ENCODE data around the gene C5orf47.

The C5orf47 gene

GRCh38 chr5:173974688-173975239 is 14.2 kb upstream of the C5orf47 start:
- TF ChIP-seq CTCF (IDR thresholded peaks at IDR 0.05; ENCODE audit: control insufficient read depth, insufficient read depth, low read depth, low read length, missing control alignments), result no peak

GRCh38 chr5:173981185-173981761 is 7.7 kb upstream of the C5orf47 start:
- no peak for DNase-seq (ENCODE audit: low read depth)
- H3K4me3 ChIP-seq (ENCODE audit: control insufficient read depth, low read depth, low read length), result no peak overlapping the region
- TF ChIP-seq CTCF (IDR thresholded peaks at IDR 0.05; ENCODE audit: control insufficient read depth, insufficient read depth, low read depth, low read length, missing control alignments), result no peak

More at GRCh38 chr5:173974688-173975239, 14.2 kb upstream of the C5orf47 start:
- DNase-seq (ENCODE audit: low read depth), result no peak
- H3K4me3 ChIP-seq (ENCODE audit: control insufficient read depth, low read depth, low read length), result no peak overlapping the region

GRCh38 chr5:173984218-173984617 is 4.8 kb upstream of the C5orf47 start:
- no peak overlapping the region for H3K4me3 ChIP-seq (ENCODE audit: control insufficient read depth, low read depth, low read length)
- no peak for DNase-seq (ENCODE audit: low read depth)
- TF ChIP-seq CTCF (IDR thresholded peaks at IDR 0.05; ENCODE audit: control insufficient read depth, insufficient read depth, low read depth, low read length, missing control alignments), result peak; percentile 58

- no peak for TF ChIP-seq CTCF (IDR thresholded peaks at IDR 0.05; ENCODE audit: control insufficient read depth, insufficient read depth, low read depth, low read length, missing control alignments)
- H3K4me3 ChIP-seq (ENCODE audit: control insufficient read depth, low read depth, low read length), result no peak overlapping the region
- no peak for DNase-seq (ENCODE audit: low read depth)
Measured at GRCh38 chr5:173989432-173990082, 587 bp downstream of the C5orf47 start.

- DNase-seq (ENCODE audit: low read depth), result no peak
- no peak overlapping the region for H3K4me3 ChIP-seq (ENCODE audit: control insufficient read depth, low read depth, low read length)
- no peak for TF ChIP-seq CTCF (IDR thresholded peaks at IDR 0.05; ENCODE audit: control insufficient read depth, insufficient read depth, low read depth, low read length, missing control alignments)
Measured at GRCh38 chr5:173997331-173997730, 8.4 kb downstream of the C5orf47 start.

- no peak for DNase-seq (ENCODE audit: low read depth)
- no peak overlapping the region for H3K4me3 ChIP-seq (ENCODE audit: control insufficient read depth, low read depth, low read length)
- no peak for TF ChIP-seq CTCF (IDR thresholded peaks at IDR 0.05; ENCODE audit: control insufficient read depth, insufficient read depth, low read depth, low read length, missing control alignments)
Measured at GRCh38 chr5:173998531-173998930, 9.6 kb downstream of the C5orf47 start.
